IgD-negative memory B cell (primary cell): ENCODE results near the gene TMOD1. TPM values are rescaled to one million over a fixed set of nuclear protein-coding genes. Genes with fewer than 3 reads are reported as not detected.
"Not testable (repeated sequence)": the region's sequence is repeated elsewhere in the genome, so short reads cannot be mapped to it uniquely, and the experiment has no call there.

Source experiments
- H3K27ac Mint-ChIP-seq, 3 donors: one replicate each; pipeline ENCODE4 v1.8.0; 2020 to 2022; ENCODE audit warnings: mild to moderate bottlenecking in 3 of 3, mixed read lengths in 3 of 3, moderate library complexity in 1 of 3
- H3K27me3 Mint-ChIP-seq: one replicate; pipeline ENCODE4 v1.8.0; 2021; ENCODE audit warnings: mixed read lengths
- H3K36me3 Mint-ChIP-seq: one replicate; pipeline ENCODE4 v1.8.0; 2020; ENCODE audit warnings: mild to moderate bottlenecking, mixed read lengths
- H3K4me1 Mint-ChIP-seq, 3 donors: one replicate each; pipeline ENCODE4 v1.8.0; 2020 to 2022; ENCODE audit warnings: mixed read lengths in 3 of 3, mild to moderate bottlenecking in 1 of 3
- H3K4me3 Mint-ChIP-seq, 4 donors: one replicate each; pipeline ENCODE4 v1.8.0; 2020 to 2022; ENCODE audit warnings: mild to moderate bottlenecking in 4 of 4, mixed read lengths in 4 of 4, moderate library complexity in 3 of 4
- H3K9me3 Mint-ChIP-seq, 3 donors: one replicate each; pipeline ENCODE4 v1.8.0; 2020 to 2021; ENCODE audit warnings: mixed read lengths in 3 of 3, mild to moderate bottlenecking in 1 of 3
- polyA plus RNA-seq: library from polyadenylated mRNA; unstranded; fragments of 300-500 nt; fragmentation: Illumina TruSeq; gene quantifications from one replicate; pipeline ENCODE4 v1.2.3, GENCODE V29; 2021

The TMOD1 gene
- polyA plus RNA-seq, 1 donor from 2014 or later: 2.8 TPM

- H3K9me3 Mint-ChIP-seq: peaks cover 0 to 3% (median 3%) of the 10 kb centered on the region in 3 donors
- no peak overlapping the region for H3K4me3 Mint-ChIP-seq
- no peaks in the 10 kb centered on the region for H3K4me1 Mint-ChIP-seq
- H3K27me3 Mint-ChIP-seq: no peaks in the 10 kb centered on the region
- no peak overlapping the region for H3K27ac Mint-ChIP-seq
- H3K36me3 Mint-ChIP-seq: peaks cover 32% of the 10 kb centered on the region
Measured at GRCh38 chr9:97480749-97481148, 20.7 kb upstream of the TMOD1 start.

- no peaks in the 10 kb centered on the region for H3K4me1 Mint-ChIP-seq
- no peak overlapping the region for H3K4me3 Mint-ChIP-seq
- no peak overlapping the region for H3K27ac Mint-ChIP-seq
- peaks cover 4 to 8% (median 6%) of the 10 kb centered on the region in 3 donors for H3K9me3 Mint-ChIP-seq
- no peaks in the 10 kb centered on the region for H3K27me3 Mint-ChIP-seq
- peaks cover 46% of the 10 kb centered on the region for H3K36me3 Mint-ChIP-seq
Measured at GRCh38 chr9:97484134-97484533, 17.3 kb upstream of the TMOD1 start.

GRCh38 chr9:97487107-97487506 is 14.4 kb upstream of the TMOD1 start:
- no peaks in the 10 kb centered on the region for H3K27me3 Mint-ChIP-seq
- H3K27ac Mint-ChIP-seq: no peak overlapping the region
- H3K4me3 Mint-ChIP-seq: no peak overlapping the region

GRCh38 chr9:97487861-97488260 is 13.6 kb upstream of the TMOD1 start:
- H3K27me3 Mint-ChIP-seq: no peaks in the 10 kb centered on the region
- H3K36me3 Mint-ChIP-seq: peaks cover 37% of the 10 kb centered on the region
- H3K27ac Mint-ChIP-seq: peak overlapping the region in 1 of 3 donors; percentile 47
- no peak overlapping the region for H3K4me3 Mint-ChIP-seq
- no peaks in the 10 kb centered on the region for H3K4me1 Mint-ChIP-seq
- peaks cover 1 to 8% (median 4%) of the 10 kb centered on the region in 3 donors for H3K9me3 Mint-ChIP-seq

More at GRCh38 chr9:97487107-97487506, 14.4 kb upstream of the TMOD1 start:
- Mint-ChIP-seq H3K4me1 (no peaks in the 10 kb centered on the region), H3K36me3 (peaks cover 42% of the 10 kb centered on the region), H3K9me3 (peaks cover 3 to 8% (median 4%) of the 10 kb centered on the region in 3 donors)

GRCh38 chr9:97491216-97491999 is 10.1 kb upstream of the TMOD1 start:
- H3K27me3 Mint-ChIP-seq: no peaks in the 10 kb centered on the region

GRCh38 chr9:97497558-97498375 is 3.7 kb upstream of the TMOD1 start:
- H3K4me3 Mint-ChIP-seq, H3K36me3 Mint-ChIP-seq: not testable (repeated sequence)

More at GRCh38 chr9:97491216-97491999, 10.1 kb upstream of the TMOD1 start:
- Mint-ChIP-seq H3K4me3 (no peak overlapping the region), H3K9me3 (peaks cover 1 to 9% (median 4%) of the 10 kb centered on the region in 3 donors), H3K27ac (no peak overlapping the region), H3K4me1 (no peaks in the 10 kb centered on the region), H3K36me3 (peaks cover 27% of the 10 kb centered on the region)

GRCh38 chr9:97498846-97499245 is 2.6 kb upstream of the TMOD1 start:
- Mint-ChIP-seq H3K4me1 (peaks cover 9 to 16% (median 11%) of the 10 kb centered on the region in 3 donors), H3K27me3 (peaks cover 31% of the 10 kb centered on the region), H3K36me3 (peaks cover 10% of the 10 kb centered on the region)
- not testable (repeated sequence) for H3K27ac Mint-ChIP-seq, H3K9me3 Mint-ChIP-seq, H3K4me3 Mint-ChIP-seq

More at GRCh38 chr9:97497558-97498375, 3.7 kb upstream of the TMOD1 start:
- H3K27me3 Mint-ChIP-seq: peaks cover 22% of the 10 kb centered on the region
- H3K9me3 Mint-ChIP-seq, H3K27ac Mint-ChIP-seq: not testable (repeated sequence)
- H3K4me1 Mint-ChIP-seq: peaks cover 4 to 10% (median 7%) of the 10 kb centered on the region in 3 donors

GRCh38 chr9:97500263-97500662 is 1.2 kb upstream of the TMOD1 start:
- Mint-ChIP-seq H3K27me3 (peaks cover 42% of the 10 kb centered on the region), H3K27ac (no peak overlapping the region), H3K9me3 (peaks cover 0 to 6% (median 3%) of the 10 kb centered on the region in 3 donors), H3K4me3 (peak overlapping the region; percentile 41 to 94 (median 75)), H3K36me3 (peaks cover 10% of the 10 kb centered on the region), H3K4me1 (peaks cover 9 to 16% (median 11%) of the 10 kb centered on the region in 3 donors)

- Mint-ChIP-seq H3K4me1 (peaks cover 9 to 16% (median 11%) of the 10 kb centered on the region in 3 donors), H3K36me3 (peaks cover 9% of the 10 kb centered on the region), H3K9me3 (peaks cover 0 to 6% (median 3%) of the 10 kb centered on the region in 3 donors), H3K27ac (no peak overlapping the region), H3K27me3 (peaks cover 42% of the 10 kb centered on the region), H3K4me3 (peak overlapping the region; percentile 79 to 94 (median 87))
Measured at GRCh38 chr9:97500765-97501176, 695 bp upstream of the TMOD1 start.

GRCh38 chr9:97501972-97502221 is 431 bp downstream of the TMOD1 start:
- peaks cover 3% of the 10 kb centered on the region for H3K36me3 Mint-ChIP-seq
- H3K9me3 Mint-ChIP-seq: peaks cover 0 to 3% (median 0%) of the 10 kb centered on the region in 3 donors
- no peak overlapping the region for H3K27ac Mint-ChIP-seq
- H3K4me3 Mint-ChIP-seq: peak overlapping the region in 3 of 4 donors; percentile 71 to 80 (median 76)
- peaks cover 42% of the 10 kb centered on the region for H3K27me3 Mint-ChIP-seq
- peaks cover 9 to 16% (median 11%) of the 10 kb centered on the region in 3 donors for H3K4me1 Mint-ChIP-seq

GRCh38 chr9:97502222-97502983 is 937 bp downstream of the TMOD1 start:
- Mint-ChIP-seq H3K27ac (no peak overlapping the region), H3K36me3 (peaks cover 3% of the 10 kb centered on the region), H3K4me1 (peaks cover 9 to 16% (median 11%) of the 10 kb centered on the region in 3 donors), H3K27me3 (peaks cover 42% of the 10 kb centered on the region), H3K4me3 (peak overlapping the region; percentile 50 to 91 (median 78)), H3K9me3 (no peaks in the 10 kb centered on the region)

GRCh38 chr9:97502984-97503861 is 1.8 kb downstream of the TMOD1 start:
- Mint-ChIP-seq H3K27me3 (peaks cover 42% of the 10 kb centered on the region), H3K9me3 (no peaks in the 10 kb centered on the region), H3K4me1 (peaks cover 9 to 16% (median 11%) of the 10 kb centered on the region in 3 donors), H3K27ac (no peak overlapping the region), H3K36me3 (peaks cover 3% of the 10 kb centered on the region), H3K4me3 (peak overlapping the region; percentile 50 to 91 (median 78))

GRCh38 chr9:97503862-97504210 is 2.4 kb downstream of the TMOD1 start:
- H3K4me3 Mint-ChIP-seq: no peak overlapping the region
- H3K9me3 Mint-ChIP-seq: no peaks in the 10 kb centered on the region

More at GRCh38 chr9:97503862-97504210, 2.4 kb downstream of the TMOD1 start:
- Mint-ChIP-seq H3K27me3 (peaks cover 42% of the 10 kb centered on the region), H3K4me1 (peaks cover 9 to 16% (median 11%) of the 10 kb centered on the region in 3 donors), H3K27ac (no peak overlapping the region), H3K36me3 (peaks cover 3% of the 10 kb centered on the region)
